Gastroesophageal sphincter (tissue), 3 donors: ENCODE measurements around the gene AGTR1.

Experiments used
- POLR2A ChIP-seq, 2 donors: fragments of 450-650 bp; IDR thresholded peaks; one replicate each; pipeline ENCODE4 v1.6.1; 2017; ENCODE audit warnings: antibody characterized with exemption in 2 of 2, mild to moderate bottlenecking in 2 of 2, moderate library complexity in 1 of 2
- TF ChIP-seq, protein P1 (sequence below), 4 experiments: fragments of 200-600 bp in 2 of 4; fragments of 450-650 bp in 2 of 4; sonication (generic) in 1 of 4; IDR thresholded peaks; one replicate each; pipeline ENCODE4 v1.5.1; 2017 to 2019; ENCODE audit warnings: antibody characterized with exemption in 4 of 4, mild to moderate bottlenecking in 2 of 4, moderate library complexity in 2 of 4

DNA sequence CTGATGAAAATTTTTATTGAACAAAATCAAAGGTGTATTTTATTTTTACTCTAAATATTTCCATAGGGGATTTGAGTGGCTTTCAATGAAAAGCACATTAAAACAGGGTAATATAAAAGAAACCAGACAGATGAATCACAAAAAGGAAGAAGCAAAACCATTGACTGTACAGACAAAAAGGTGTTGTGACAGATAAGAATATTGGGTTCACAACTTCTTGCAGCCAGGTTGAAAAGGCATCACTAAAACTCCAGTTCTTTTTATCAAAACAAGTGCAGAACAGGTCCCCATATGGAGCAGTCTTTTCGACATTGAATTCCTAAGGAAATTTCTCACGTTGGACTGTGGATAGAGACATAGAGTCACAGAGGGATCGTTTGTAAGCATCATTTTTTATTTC, 53.8 kb downstream of the AGTR1 start:
- no peak for TF ChIP-seq POLR2A (IDR thresholded peaks at IDR 0.05)
- TF ChIP-seq, protein P1, sequence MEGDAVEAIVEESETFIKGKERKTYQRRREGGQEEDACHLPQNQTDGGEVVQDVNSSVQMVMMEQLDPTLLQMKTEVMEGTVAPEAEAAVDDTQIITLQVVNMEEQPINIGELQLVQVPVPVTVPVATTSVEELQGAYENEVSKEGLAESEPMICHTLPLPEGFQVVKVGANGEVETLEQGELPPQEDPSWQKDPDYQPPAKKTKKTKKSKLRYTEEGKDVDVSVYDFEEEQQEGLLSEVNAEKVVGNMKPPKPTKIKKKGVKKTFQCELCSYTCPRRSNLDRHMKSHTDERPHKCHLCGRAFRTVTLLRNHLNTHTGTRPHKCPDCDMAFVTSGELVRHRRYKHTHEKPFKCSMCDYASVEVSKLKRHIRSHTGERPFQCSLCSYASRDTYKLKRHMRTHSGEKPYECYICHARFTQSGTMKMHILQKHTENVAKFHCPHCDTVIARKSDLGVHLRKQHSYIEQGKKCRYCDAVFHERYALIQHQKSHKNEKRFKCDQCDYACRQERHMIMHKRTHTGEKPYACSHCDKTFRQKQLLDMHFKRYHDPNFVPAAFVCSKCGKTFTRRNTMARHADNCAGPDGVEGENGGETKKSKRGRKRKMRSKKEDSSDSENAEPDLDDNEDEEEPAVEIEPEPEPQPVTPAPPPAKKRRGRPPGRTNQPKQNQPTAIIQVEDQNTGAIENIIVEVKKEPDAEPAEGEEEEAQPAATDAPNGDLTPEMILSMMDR (IDR thresholded peaks at IDR 0.05), result no peak
